Breast epithelium (tissue), 4 donors: Measurements from ENCODE around the gene METTL13. TPM values are rescaled to one million over a fixed set of nuclear protein-coding genes. Genes with fewer than 3 reads are reported as not detected.

Experiments
- DNase-seq, 2 donors: peaks; one replicate each; pipeline ENCODE4 v3.0.0-alpha.2; 2019; ENCODE audit warnings: low spot score in 2 of 2
- H3K27ac ChIP-seq, 2 donors: fragments of 200-600 bp; sonication (generic) in 1 of 2; one replicate each; pipeline ENCODE4 v1.5.1; 2016 to 2019; ENCODE audit warnings: mild to moderate bottlenecking in 1 of 2
- H3K27me3 ChIP-seq, 2 donors: fragments of 200-600 bp; sonication (generic) in 1 of 2; one replicate each; pipeline versions ENCODE4 v1.5.1 to v1.6.0; 2017 to 2019; ENCODE audit warnings: control low read depth in 1 of 2, mild to moderate bottlenecking in 1 of 2
- H3K36me3 ChIP-seq: fragments of 200-600 bp; one replicate; pipeline ENCODE4 v1.5.1; 2019
- H3K4me1 ChIP-seq, 2 donors: fragments of 200-600 bp; sonication (generic); one replicate each; pipeline ENCODE4 v1.5.1; 2016 to 2019; ENCODE audit warnings: control low read depth in 1 of 2
- H3K4me3 ChIP-seq, 3 donors: fragments of 200-600 bp; sonication (generic); 1 replicate in 2 of 3; 2 replicates in 1 of 3; pipeline ENCODE4 v1.5.1; 2016 to 2019; ENCODE audit warnings: mild to moderate bottlenecking in 3 of 3, moderate library complexity in 2 of 3
- H3K9me3 ChIP-seq, 2 donors: fragments of 200-600 bp; sonication (generic) in 1 of 2; one replicate each; pipeline ENCODE4 v1.5.1; 2016 to 2019; ENCODE audit warnings: control low read depth in 1 of 2
- CTCF ChIP-seq, 3 donors: fragments of 450-650 bp; IDR thresholded peaks; one replicate each; pipeline ENCODE4 v1.5.1; 2016 to 2017; ENCODE audit warnings: antibody characterized with exemption in 3 of 3, mild to moderate bottlenecking in 3 of 3, moderate library complexity in 3 of 3
- POLR2A ChIP-seq: fragments of 450-650 bp; IDR thresholded peaks from one replicate; pipeline ENCODE4 v1.6.1; 2016; ENCODE audit warnings: antibody characterized with exemption, mild to moderate bottlenecking, moderate library complexity
- POLR2AphosphoS5 ChIP-seq, 3 donors: sonication (generic); formaldehyde crosslinking; IDR thresholded peaks; one replicate each; pipeline ENCODE4 v1.6.1; 2017; ENCODE audit warnings: antibody characterized with exemption in 3 of 3
- intact Hi-C: fragments of 100-400 bp; cut with DNase I; formaldehyde crosslinking; loops from one replicate; pipeline ENCODE4 v1.15.1; 2023; ENCODE audit warnings: low total_unique reads
- total RNA-seq, 3 donors: library from RNA; depleted of rRNA; stranded (reverse); fragments of >200 nt; gene quantifications; one replicate each; pipeline ENCODE4 v1.1.0, GENCODE V29; 2016

Gene METTL13
- total RNA-seq, 3 donors from 2014 or later = 23.2 to 28.4 (median 27.5) TPM

GRCh38 chr1:171740987-171741871 is 40.2 kb upstream of the METTL13 start:
- H3K4me1 ChIP-seq = peaks cover 0 to 4% of the 10 kb centered on the region in 2 donors
- H3K27ac ChIP-seq = peak overlapping the region; percentile 98 to 99
- DNase-seq = peak in 1 of 2 donors; percentile 37
- no peaks in the 10 kb centered on the region for H3K9me3 ChIP-seq
- H3K36me3 ChIP-seq = no peaks in the 10 kb centered on the region
- intact Hi-C loops = no loop called here
- H3K4me3 ChIP-seq = peak overlapping the region; percentile 87 to 92 (median 90)
- TF ChIP-seq CTCF (IDR thresholded peaks at IDR 0.05) (no peak), POLR2A (no peak), POLR2AphosphoS5 (IDR thresholded peaks at IDR 0.05) (no peak)
- H3K27me3 ChIP-seq = no peaks in the 10 kb centered on the region

GRCh38 chr1:171741872-171742576 is 39.4 kb upstream of the METTL13 start, which contains the start of gene VAMP4:
VAMP4 (minus strand) TSS chr1:171742065; CDS start chr1:171738414, 3,651 bp downstream.
- TF ChIP-seq POLR2A (peak; percentile 93), CTCF (IDR thresholded peaks at IDR 0.05) (no peak), POLR2AphosphoS5 (IDR thresholded peaks at IDR 0.05) (peak; percentile 95 to 97 (median 96))
- peak within 1 kb of the TSS; percentile 87 to 92 (median 90) for H3K4me3 ChIP-seq
- H3K27ac ChIP-seq = peak within 1 kb of the TSS; percentile 98 to 99
- DNase-seq = peak; percentile 85
- H3K4me1 ChIP-seq = peaks cover 0 to 4% of the 10 kb centered on the region in 2 donors
- intact Hi-C loops = no loop called here
- no peaks in the 10 kb centered on the region for H3K9me3 ChIP-seq
- no peaks in the 10 kb centered on the region for H3K27me3 ChIP-seq
- H3K36me3 ChIP-seq = no peaks in the 10 kb centered on the region

- H3K27me3 ChIP-seq = no peaks in the 10 kb centered on the region
- peak overlapping the region; percentile 98 to 99 for H3K27ac ChIP-seq
- H3K36me3 ChIP-seq = no peaks in the 10 kb centered on the region
- peak overlapping the region; percentile 87 to 92 (median 90) for H3K4me3 ChIP-seq
- TF ChIP-seq POLR2AphosphoS5 (IDR thresholded peaks at IDR 0.05) = no peak
- no peak for TF ChIP-seq POLR2A
- no peak for TF ChIP-seq CTCF (IDR thresholded peaks at IDR 0.05)
- intact Hi-C loops = no loop called here
- no peaks in the 10 kb centered on the region for H3K9me3 ChIP-seq
- peaks cover 0 to 4% of the 10 kb centered on the region in 2 donors for H3K4me1 ChIP-seq
- peak in 1 of 2 donors; percentile 45 for DNase-seq
Observed at GRCh38 chr1:171742577-171742922, 38.9 kb upstream of the METTL13 start.

GRCh38 chr1:171743081-171743870 is 38.2 kb upstream of the METTL13 start:
- intact Hi-C loops = no loop called here
- H3K4me1 ChIP-seq = peaks cover 0 to 4% of the 10 kb centered on the region in 2 donors
- no peaks in the 10 kb centered on the region for H3K9me3 ChIP-seq
- H3K27ac ChIP-seq = peak overlapping the region; percentile 98 to 99
- H3K27me3 ChIP-seq = no peaks in the 10 kb centered on the region
- TF ChIP-seq POLR2AphosphoS5 (IDR thresholded peaks at IDR 0.05) (no peak), CTCF (IDR thresholded peaks at IDR 0.05) (peak in 1 of 3 donors; percentile 33)
- H3K4me3 ChIP-seq = peak overlapping the region; percentile 87 to 92 (median 90)
- no peaks in the 10 kb centered on the region for H3K36me3 ChIP-seq
- DNase-seq = peak in 1 of 2 donors; percentile 25
